Colonic mucosa (tissue), 4 donors: ENCODE data around the gene SSTR5. TPM values are rescaled to one million over a fixed set of nuclear protein-coding genes. Genes with fewer than 3 reads are reported as not detected.

Source experiments
- DNase-seq: peaks from one replicate; pipeline ENCODE4 v3.0.0-alpha.2; 2020
- H3K27ac ChIP-seq: fragments of 200-600 bp; one replicate; pipeline ENCODE4 v1.8.0; 2021
- H3K27me3 ChIP-seq: fragments of 200-600 bp; one replicate; pipeline ENCODE4 v1.8.0; 2021
- H3K36me3 ChIP-seq: fragments of 200-600 bp; one replicate; pipeline ENCODE4 v1.8.0; 2021
- H3K4me1 ChIP-seq: fragments of 200-600 bp; one replicate; pipeline ENCODE4 v1.8.0; 2021; ENCODE audit warnings: mild to moderate bottlenecking
- H3K4me3 ChIP-seq: fragments of 200-600 bp; one replicate; pipeline ENCODE4 v1.8.0; 2021
- H3K9ac ChIP-seq, 2 donors: one replicate each; pipeline ENCODE4 v1.7.0; 2013; ENCODE audit warnings: control low read depth in 2 of 2, low read depth in 2 of 2, low read length in 2 of 2
- H3K9me3 ChIP-seq: fragments of 200-600 bp; one replicate; pipeline ENCODE4 v1.8.0; 2021
- intact Hi-C: fragments of 100-400 bp; cut with DNase I; formaldehyde crosslinking; loops from one replicate; pipeline ENCODE4 v1.14.1; 2022
- total RNA-seq, 2 donors: library from RNA; stranded (reverse); fragmentation: NEBNext Ultra II Directional in 1 of 2; extraction: Animal tissue kit (Norgen Biotek cat#: 25700) in 1 of 2; gene quantifications; one replicate each; pipeline ENCODE4 v1.2.1, GENCODE V29; 2021
- TF ChIP-seq, protein P1 (sequence below): fragments of 200-600 bp; IDR thresholded peaks from one replicate; pipeline ENCODE4 v1.8.0; 2022; ENCODE audit warnings: antibody characterized with exemption, mild to moderate bottlenecking
- donor health status: healthy.
- donor health status: DM: no; HTN: no; CAD: no.
- donor health status: DM: no; HTN: no; CAD: no.

The SSTR5 gene
- total RNA-seq, 2 donors from 2014 or later, result 0.24 to 0.37 TPM

- DNase-seq, result no peak
- Histone ChIP-seq H3K36me3 (no peaks in the 10 kb centered on the region), H3K27me3 (peaks cover under 1% of the 10 kb centered on the region), H3K4me1 (no peaks in the 10 kb centered on the region), H3K4me3 (no peak overlapping the region), H3K9ac (no peak overlapping the region), H3K27ac (no peak overlapping the region), H3K9me3 (no peaks in the 10 kb centered on the region)
- TF ChIP-seq, protein P1, sequence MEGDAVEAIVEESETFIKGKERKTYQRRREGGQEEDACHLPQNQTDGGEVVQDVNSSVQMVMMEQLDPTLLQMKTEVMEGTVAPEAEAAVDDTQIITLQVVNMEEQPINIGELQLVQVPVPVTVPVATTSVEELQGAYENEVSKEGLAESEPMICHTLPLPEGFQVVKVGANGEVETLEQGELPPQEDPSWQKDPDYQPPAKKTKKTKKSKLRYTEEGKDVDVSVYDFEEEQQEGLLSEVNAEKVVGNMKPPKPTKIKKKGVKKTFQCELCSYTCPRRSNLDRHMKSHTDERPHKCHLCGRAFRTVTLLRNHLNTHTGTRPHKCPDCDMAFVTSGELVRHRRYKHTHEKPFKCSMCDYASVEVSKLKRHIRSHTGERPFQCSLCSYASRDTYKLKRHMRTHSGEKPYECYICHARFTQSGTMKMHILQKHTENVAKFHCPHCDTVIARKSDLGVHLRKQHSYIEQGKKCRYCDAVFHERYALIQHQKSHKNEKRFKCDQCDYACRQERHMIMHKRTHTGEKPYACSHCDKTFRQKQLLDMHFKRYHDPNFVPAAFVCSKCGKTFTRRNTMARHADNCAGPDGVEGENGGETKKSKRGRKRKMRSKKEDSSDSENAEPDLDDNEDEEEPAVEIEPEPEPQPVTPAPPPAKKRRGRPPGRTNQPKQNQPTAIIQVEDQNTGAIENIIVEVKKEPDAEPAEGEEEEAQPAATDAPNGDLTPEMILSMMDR, result no peak
- intact Hi-C loops, result no loop called here
Observed at GRCh38 chr16:1060416-1061340, 11.9 kb upstream of the SSTR5 start.

GRCh38 chr16:1061769-1062505 is 10.6 kb upstream of the SSTR5 start:
- no peak for DNase-seq
- peaks cover 6% of the 10 kb centered on the region for H3K27me3 ChIP-seq
- TF ChIP-seq, protein P1, result no peak

DNA sequence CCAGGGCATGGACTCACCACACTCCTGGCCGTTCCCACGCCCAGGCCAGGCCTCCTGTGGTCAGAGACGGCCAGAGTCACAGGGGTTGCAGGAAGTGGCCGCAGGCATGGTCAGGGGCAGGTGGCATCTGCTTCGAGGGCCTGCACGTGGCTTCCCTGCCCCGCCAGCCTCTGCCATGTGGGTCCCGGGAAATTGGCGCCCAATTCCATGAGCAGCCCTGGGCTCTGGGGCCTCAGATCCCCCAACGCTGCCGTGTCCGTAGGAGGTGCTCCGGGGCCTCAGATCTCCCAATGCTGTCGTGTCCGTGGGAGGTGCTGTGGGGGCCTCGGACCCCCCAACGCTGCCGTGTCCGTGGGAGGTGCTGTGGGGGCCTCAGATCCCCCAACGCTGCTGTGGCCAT is 9.7 kb upstream of the SSTR5 start:
- no peak for DNase-seq
- intact Hi-C loops, result no loop called here
- Histone ChIP-seq H3K9ac (no peak overlapping the region), H3K36me3 (no peaks in the 10 kb centered on the region), H3K27me3 (peaks cover 6% of the 10 kb centered on the region), H3K27ac (no peak overlapping the region), H3K4me3 (no peak overlapping the region), H3K4me1 (no peaks in the 10 kb centered on the region), H3K9me3 (no peaks in the 10 kb centered on the region)
- TF ChIP-seq, protein P1, result no peak

More at GRCh38 chr16:1061769-1062505, 10.6 kb upstream of the SSTR5 start:
- Histone ChIP-seq H3K9ac (no peak overlapping the region), H3K27ac (no peak overlapping the region), H3K36me3 (no peaks in the 10 kb centered on the region), H3K4me3 (no peak overlapping the region), H3K9me3 (no peaks in the 10 kb centered on the region), H3K4me1 (no peaks in the 10 kb centered on the region)
- intact Hi-C loops, result no loop called here

GRCh38 chr16:1063728-1064127 is 8.8 kb upstream of the SSTR5 start:
- no peak for DNase-seq
- TF ChIP-seq, protein P1, result no peak
- H3K4me3 ChIP-seq, result no peak overlapping the region
- H3K9me3 ChIP-seq, result no peaks in the 10 kb centered on the region
- intact Hi-C loops, result no loop called here
- H3K9ac ChIP-seq, result no peak overlapping the region
- no peak overlapping the region for H3K27ac ChIP-seq
- peaks cover 6% of the 10 kb centered on the region for H3K27me3 ChIP-seq
- H3K4me1 ChIP-seq, result no peaks in the 10 kb centered on the region
- H3K36me3 ChIP-seq, result no peaks in the 10 kb centered on the region

- no peaks in the 10 kb centered on the region for H3K9me3 ChIP-seq
- DNase-seq, result no peak
- peaks cover 15% of the 10 kb centered on the region for H3K27me3 ChIP-seq
- intact Hi-C loops, result no loop called here
- no peak overlapping the region for H3K27ac ChIP-seq
- no peaks in the 10 kb centered on the region for H3K36me3 ChIP-seq
- no peak overlapping the region for H3K9ac ChIP-seq
- TF ChIP-seq, protein P1, result no peak
- H3K4me3 ChIP-seq, result no peak overlapping the region
- H3K4me1 ChIP-seq, result no peaks in the 10 kb centered on the region
Observed at GRCh38 chr16:1065469-1066128, 6.9 kb upstream of the SSTR5 start.
